ENCODE results near the gene LMO7. TPM values are rescaled to one million over a fixed set of nuclear protein-coding genes. Genes with fewer than 3 reads are reported as not detected.
"Not testable (repeated sequence)": the region's sequence is repeated elsewhere in the genome, so short reads cannot be mapped to it uniquely, and the experiment has no call there.

Gene LMO7
- total RNA-seq, 2 donors from 2014 or later, result 27.4 to 28.8 TPM

DNA sequence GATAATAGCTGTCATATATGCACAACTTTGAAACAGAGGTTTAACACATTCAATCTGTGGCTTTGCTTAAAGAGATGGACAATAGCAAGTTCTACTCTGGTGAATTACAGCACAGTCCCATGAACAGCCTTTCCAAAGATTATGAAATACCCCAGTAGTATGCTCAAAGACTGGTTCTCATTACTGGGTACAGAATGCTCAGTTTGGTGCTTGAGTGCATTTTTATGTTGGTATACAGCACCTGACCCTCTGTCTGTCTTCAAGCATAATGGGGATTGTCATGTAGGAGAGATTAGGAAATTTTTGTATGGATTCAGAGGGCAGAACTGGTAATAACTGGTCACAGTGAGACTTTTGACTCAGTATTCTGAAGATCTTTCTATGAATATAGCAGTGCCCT lies 7.6 kb downstream of the LMO7 start:
- no peak for DNase-seq (ENCODE audit: low spot score)
- intact Hi-C loops (cut with DNase I), result no loop called here

- intact Hi-C loops (cut with DNase I), result no loop called here
- no peak for DNase-seq (ENCODE audit: low spot score)
These were observed 9.0 kb downstream of the LMO7 start for GRCh38 chr13:75645141-75645540.

DNA sequence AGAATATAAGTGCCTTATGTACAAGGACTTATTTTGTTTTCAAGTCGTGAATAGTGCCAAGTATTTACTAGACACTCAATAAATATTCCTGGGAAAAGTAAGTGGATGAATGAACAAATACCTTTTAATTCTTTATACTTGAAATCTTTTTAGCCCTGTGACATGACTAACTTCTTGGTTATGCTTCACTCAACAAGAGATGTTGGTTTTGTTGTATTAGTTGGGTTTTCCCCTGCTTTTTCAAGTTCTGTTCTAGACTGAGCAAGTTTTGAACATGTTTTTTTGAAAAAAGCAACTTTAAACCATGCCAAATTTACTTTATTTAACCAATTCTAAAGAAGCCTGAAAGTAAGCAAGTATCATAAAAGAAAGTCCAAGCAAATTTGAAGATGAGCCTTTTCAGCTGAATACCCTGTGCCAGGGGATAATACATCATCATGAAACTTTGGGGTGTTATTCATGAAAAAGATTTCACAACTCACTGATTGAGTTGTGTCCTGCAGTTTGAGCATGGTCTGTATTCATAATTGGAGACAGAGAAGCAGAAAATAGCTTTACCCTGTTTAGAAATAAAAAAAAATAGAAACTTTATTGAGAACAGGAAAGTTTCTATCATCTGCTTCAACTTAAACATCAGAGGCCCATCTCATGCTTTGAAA lies 11.1 kb downstream of the LMO7 start:
- intact Hi-C loops (cut with DNase I), result no loop called here
- no peak for DNase-seq (ENCODE audit: low spot score)

GRCh38 chr13:75648446-75648845 lies 12.3 kb downstream of the LMO7 start:
- no peak for DNase-seq (ENCODE audit: low spot score)
- intact Hi-C loops (cut with DNase I), result no loop called here

DNA sequence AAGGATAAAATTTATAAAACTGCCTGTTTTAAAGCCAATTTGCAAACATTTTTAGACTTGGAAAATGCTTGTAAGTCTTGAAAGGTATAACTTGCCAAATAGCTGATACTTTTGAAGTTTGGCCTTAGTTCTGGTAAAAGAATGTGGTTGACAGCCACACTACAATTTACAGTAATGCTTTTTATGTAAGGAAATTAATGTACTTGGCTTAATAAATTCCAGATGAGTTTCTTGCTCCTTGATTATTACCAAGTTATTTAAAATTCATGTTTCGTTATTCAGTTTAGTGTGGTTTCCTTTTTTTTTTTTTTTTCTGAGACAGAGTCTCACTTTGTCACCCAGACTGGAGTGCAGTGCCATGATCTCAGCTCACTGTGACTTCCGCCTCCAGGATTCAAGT lies 14.9 kb downstream of the LMO7 start:
- no peak for DNase-seq (ENCODE audit: low spot score)
- intact Hi-C loops (cut with DNase I), result loop anchor here in 1 of 2 donors (5.0 kb wide), 1 partner anchor 654 kb away; no protein-coding TSS in a partner anchor

GRCh38 chr13:75652726-75653125 lies 16.6 kb downstream of the LMO7 start:
- no peak for DNase-seq (ENCODE audit: low spot score)
- intact Hi-C loops (cut with DNase I), result loop anchor here in 1 of 2 donors (5.0 kb wide), 1 partner anchor 655 kb away; no protein-coding TSS in a partner anchor

- DNase-seq (ENCODE audit: low spot score), result no peak
- intact Hi-C loops (cut with DNase I), result no loop called here
These were observed 20.4 kb downstream of the LMO7 start for GRCh38 chr13:75656425-75656989.

DNA sequence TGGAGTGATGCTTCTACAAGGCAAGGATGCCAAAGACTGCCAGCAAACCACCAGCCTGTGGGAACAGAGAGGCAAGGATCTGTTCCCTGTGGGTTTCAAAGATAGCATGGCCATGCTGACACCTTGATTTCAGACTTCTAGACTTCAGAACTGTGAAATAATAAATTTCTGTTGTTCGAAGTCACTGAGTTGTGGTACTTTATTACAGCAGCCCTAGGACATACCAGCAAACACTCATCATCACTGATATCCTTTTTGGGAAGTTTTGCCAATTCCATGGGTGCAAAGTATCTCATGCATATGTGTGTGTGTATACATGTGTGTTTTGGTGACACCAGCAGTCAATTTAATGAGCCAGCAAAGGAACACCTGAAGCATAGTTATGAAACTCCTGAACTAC lies 21.0 kb downstream of the LMO7 start:
- intact Hi-C loops (cut with DNase I), result no loop called here
- DNase-seq (ENCODE audit: low spot score), result no peak

- DNase-seq (ENCODE audit: low spot score), result no peak
- intact Hi-C loops (cut with DNase I), result no loop called here
These were observed 24.6 kb downstream of the LMO7 start for GRCh38 chr13:75660694-75661093.

DNA sequence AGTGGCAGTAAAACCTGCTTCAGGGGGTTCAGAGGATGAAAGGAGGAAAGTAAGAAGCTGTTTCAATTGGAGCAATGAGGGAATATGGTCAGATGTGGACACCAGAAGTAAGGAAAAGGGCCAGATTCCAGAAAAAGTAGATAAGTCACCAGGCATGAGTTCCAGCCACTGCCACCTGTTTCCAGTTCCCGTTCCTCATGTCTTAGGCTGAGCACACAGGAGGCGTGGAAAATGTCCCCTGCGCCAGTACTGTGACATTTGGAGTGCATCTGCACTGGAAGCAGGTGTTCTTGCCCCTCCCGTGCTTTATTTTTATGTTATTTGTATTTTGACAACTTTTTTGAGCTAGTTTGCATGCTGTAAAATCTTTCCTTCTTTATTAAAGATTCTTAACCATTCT lies 25.3 kb downstream of the LMO7 start:
- DNase-seq (ENCODE audit: low spot score), result no peak
- intact Hi-C loops (cut with DNase I), result no loop called here

GRCh38 chr13:75666646-75667351 lies 30.7 kb downstream of the LMO7 start:
- no peak for DNase-seq (ENCODE audit: low spot score)
- intact Hi-C loops (cut with DNase I), result no loop called here

- DNase-seq (ENCODE audit: low spot score), result no peak
- intact Hi-C loops (cut with DNase I), result no loop called here
These were observed 33.6 kb downstream of the LMO7 start for GRCh38 chr13:75669706-75670105.

DNA sequence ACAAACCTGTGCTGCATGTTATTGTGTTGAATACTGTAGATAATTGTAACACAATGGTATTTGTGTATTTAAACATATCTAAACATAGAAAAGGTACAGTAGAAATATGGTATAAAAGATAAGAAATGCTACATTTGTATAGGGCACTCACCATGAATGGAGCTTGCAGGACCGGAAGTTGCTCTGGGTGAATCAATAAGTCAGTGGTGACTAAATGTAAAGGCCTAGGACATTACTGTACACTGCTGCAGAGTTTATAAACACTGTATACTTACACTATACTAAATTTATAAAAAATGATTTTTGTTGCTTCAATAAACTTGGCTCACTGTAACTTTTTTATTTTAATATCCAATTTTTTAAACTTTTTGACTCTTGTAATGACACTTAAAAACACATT lies 34.4 kb downstream of the LMO7 start:
- DNase-seq (ENCODE audit: low spot score), result no peak
- intact Hi-C loops (cut with DNase I), result no loop called here

GRCh38 chr13:75675421-75675820 lies 39.3 kb downstream of the LMO7 start:
- intact Hi-C loops (cut with DNase I), result no loop called here
- no peak for DNase-seq (ENCODE audit: low spot score)

DNA sequence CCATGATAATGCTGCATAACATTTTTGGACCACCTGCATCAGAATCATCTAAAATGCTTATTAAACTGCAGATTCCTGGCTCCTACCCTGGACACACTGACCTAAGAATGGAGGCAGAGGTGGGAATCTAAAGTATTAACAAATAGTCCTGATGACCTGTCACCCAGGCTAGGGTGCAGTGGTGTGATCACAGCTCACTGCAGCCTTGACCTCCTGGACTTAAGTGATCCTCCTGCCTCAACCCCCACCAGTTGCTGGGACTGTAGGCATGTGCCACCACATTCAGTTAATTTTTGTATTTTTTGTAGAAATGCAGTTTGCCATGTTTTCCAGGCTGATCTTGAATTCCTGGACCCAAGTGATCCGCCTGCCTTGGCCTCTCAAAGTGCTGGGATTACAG lies 43.3 kb downstream of the LMO7 start:
- DNase-seq (ENCODE audit: low spot score), result no peak
- intact Hi-C loops (cut with DNase I), result no loop called here

DNA sequence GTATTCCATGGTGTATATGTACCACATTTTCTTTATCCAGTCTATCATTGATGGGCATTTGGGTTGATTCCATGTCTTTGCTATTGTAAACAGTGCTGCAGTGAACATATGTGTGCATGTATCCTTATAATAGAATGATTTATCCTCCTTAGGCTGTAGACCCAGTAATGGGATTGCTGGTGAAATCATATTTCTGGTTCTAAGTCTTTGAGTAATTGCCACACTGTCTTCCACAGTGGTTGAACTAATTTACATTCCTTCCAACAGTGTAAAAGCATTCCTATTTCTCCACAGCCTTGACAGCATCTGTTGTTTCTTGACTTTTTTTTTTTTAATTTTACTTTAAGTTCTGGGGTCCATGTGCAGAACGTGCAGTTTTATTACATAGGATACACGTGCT lies 44.1 kb downstream of the LMO7 start:
- intact Hi-C loops (cut with DNase I); DNase-seq (ENCODE audit: low spot score): not testable (repeated sequence)

DNA sequence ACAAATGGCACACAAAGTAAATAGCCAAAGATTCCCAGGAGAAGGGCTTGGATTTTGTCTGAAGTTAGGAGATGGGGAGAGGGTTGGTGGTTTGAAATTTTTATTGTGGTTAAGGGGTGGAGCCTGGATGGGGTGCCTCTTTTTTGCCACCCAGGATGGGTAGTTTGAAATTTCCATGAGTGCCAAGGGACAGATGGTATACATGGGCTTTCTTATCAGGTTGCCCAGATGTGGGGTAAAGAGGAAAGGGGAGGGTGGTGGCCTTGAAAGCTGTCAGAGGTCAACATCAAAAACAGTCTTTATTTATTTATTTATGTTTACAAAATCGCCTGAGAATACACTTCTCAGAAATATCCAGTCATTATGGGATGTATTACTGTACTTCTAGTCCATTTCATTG lies 46.2 kb downstream of the LMO7 start:
- no peak for DNase-seq (ENCODE audit: low spot score)
- intact Hi-C loops (cut with DNase I), result no loop called here

DNA sequence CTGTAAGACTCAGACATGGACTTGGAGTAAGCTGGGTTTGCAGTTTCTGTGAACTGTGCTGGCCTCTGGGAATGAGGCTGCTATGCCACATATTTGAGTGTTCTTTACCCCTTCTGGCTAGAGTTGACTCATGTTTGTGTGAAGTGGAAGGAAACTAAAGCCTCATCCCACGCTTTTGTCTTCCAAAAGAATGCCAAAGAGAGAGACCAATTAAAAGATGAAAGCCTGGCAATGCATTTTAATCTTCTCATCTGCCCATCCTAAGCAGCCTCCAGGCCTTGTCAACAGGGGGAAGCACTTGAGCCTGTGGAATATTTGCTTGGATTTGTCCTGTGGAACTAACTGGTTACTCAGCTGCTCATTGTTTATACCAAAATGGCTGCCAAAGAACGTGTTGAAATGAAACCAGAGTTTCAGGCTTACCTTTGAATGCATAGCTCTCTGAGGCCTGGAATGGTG lies 49.1 kb downstream of the LMO7 start:
- intact Hi-C loops (cut with DNase I), result no loop called here
- no peak for DNase-seq (ENCODE audit: low spot score)

- intact Hi-C loops (cut with DNase I), result no loop called here
- DNase-seq (ENCODE audit: low spot score), result no peak
These were observed 51.1 kb downstream of the LMO7 start for GRCh38 chr13:75687150-75687763.

- intact Hi-C loops (cut with DNase I), result loop anchor here in 1 of 2 donors (10.0 kb wide), 2 partner anchors 115 to 785 kb away; no protein-coding TSS in a partner anchor
- DNase-seq (ENCODE audit: low spot score), result no peak
These were observed 53.6 kb downstream of the LMO7 start for GRCh38 chr13:75689686-75690085.
